Measurements from ENCODE around the gene LRRC27.

GRCh38 chr10:132368881-132369635, 37.1 kb downstream of the LRRC27 start:
- no peak for TF ChIP-seq CTCF (IDR thresholded peaks at IDR 0.05)
- no peak for TF ChIP-seq EZH2 (IDR thresholded peaks at IDR 0.05; ENCODE audit: borderline replicate concordance, insufficient read depth, low read depth, low read length, poor library complexity, severe bottlenecking)
